OCI-M2 (cell line): ENCODE data around the gene CLCN7.

Experiments used
- DNase-seq: peaks from one replicate; lab custom pipeline; 2025; ENCODE audit not compliant: unreplicated experiment; lab: John Stamatoyannopoulos, UW

The CLCN7 gene

GRCh38 chr16:1407753-1408152 lies 67.1 kb downstream of the CLCN7 start:
- DNase-seq, result no peak

GRCh38 chr16:1403733-1404132 lies 71.1 kb downstream of the CLCN7 start:
- no peak for DNase-seq

- DNase-seq, result no peak
Observed at GRCh38 chr16:1403036-1403435, 71.8 kb downstream of the CLCN7 start.

GRCh38 chr16:1401758-1402154 lies 73.1 kb downstream of the CLCN7 start:
- no peak for DNase-seq

GRCh38 chr16:1401061-1401757 lies 73.6 kb downstream of the CLCN7 start:
- no peak for DNase-seq

GRCh38 chr16:1398826-1399581 lies 75.8 kb downstream of the CLCN7 start:
- DNase-seq, result no peak

GRCh38 chr16:1398351-1398750 lies 76.5 kb downstream of the CLCN7 start:
- no peak for DNase-seq

GRCh38 chr16:1397779-1398178 lies 77.0 kb downstream of the CLCN7 start:
- DNase-seq, result no peak

- DNase-seq, result no peak
Observed at GRCh38 chr16:1395444-1396031, 79.3 kb downstream of the CLCN7 start.
